Endothelial cell of umbilical vein (primary cell): ENCODE results near the gene SPIRE2. TPM values are rescaled to one million over a fixed set of nuclear protein-coding genes. Genes with fewer than 3 reads are reported as not detected.

Source experiments
- BruUV-seq: library from RNA; stranded (reverse); fragments of 400-500 nt; replicated peaks from 2 replicates; lab custom pipeline; 2021; lab: Mats Ljungman, UMichigan
- CTCF ChIA-PET: fragments of 300-600, 350-600 bp; sonication (Branson Sonifier 250); formaldehyde crosslinking; loops from one replicate; lab custom pipeline; 2021; ENCODE audit warnings: antibody characterized with exemption, inconsistent platforms; lab: Charles Lee
- POLR2A ChIA-PET: fragments of 300-600, 350-600 bp; sonication (Branson Sonifier 250); formaldehyde crosslinking; loops from one replicate; lab custom pipeline; 2021; ENCODE audit warnings: antibody characterized with exemption, inconsistent platforms; lab: Charles Lee
- DNase-seq: peaks from one replicate; pipeline ENCODE4 v3.0.0-alpha.2; 2011; ENCODE audit warnings: low read depth, low spot score
- FAIRE-seq: peaks from 2 replicates; lab custom pipeline; 2011; peaks lifted over from hg19 to GRCh38; lab: Jason Lieb, UNC
- H2AFZ ChIP-seq: 2 replicates; pipeline ENCODE4 v1.6.0; 2012; ENCODE audit warnings: low read depth, low read length, control low read depth, inconsistent platforms
- H3K27ac ChIP-seq: 2 replicates; pipeline ENCODE4 v1.5.1; 2011; ENCODE audit warnings: low read depth, mild to moderate bottlenecking, control low read depth, low read length, moderate library complexity; ENCODE audit not compliant: insufficient read depth
- H3K27me3 ChIP-seq, 2 experiments: 2 replicates each; pipeline versions ENCODE4 v1.6.0 to v1.6.1; 2011; ENCODE audit warnings: low read length in 2 of 2, mixed read lengths in 1 of 2; ENCODE audit not compliant: control insufficient read depth in 2 of 2, insufficient read depth in 2 of 2
- H3K36me3 ChIP-seq, 2 experiments: 2 replicates in 1 of 2; 3 replicates in 1 of 2; pipeline ENCODE4 v1.5.1; 2011; ENCODE audit warnings: low read length in 2 of 2, mild to moderate bottlenecking in 1 of 2, moderate library complexity in 1 of 2; ENCODE audit not compliant: control insufficient read depth in 2 of 2, insufficient read depth in 2 of 2; ENCODE audit errors: extremely low read depth in 1 of 2
- H3K4me1 ChIP-seq: 3 replicates; pipeline ENCODE4 v1.5.1; 2011; ENCODE audit warnings: mild to moderate bottlenecking, low read length; ENCODE audit not compliant: control insufficient read depth, insufficient read depth; ENCODE audit errors: extremely low read depth
- H3K4me2 ChIP-seq: 2 replicates; pipeline ENCODE4 v1.6.1; 2011; ENCODE audit warnings: low read length, control low read depth, mixed read lengths; ENCODE audit not compliant: insufficient read depth
- H3K4me3 ChIP-seq, 3 experiments: fragments of 200-600 bp in 1 of 3; sonication (generic), shearing (Covaris generic) in 1 of 3; replicated peaks in 1 of 3; 2 replicates each; pipeline ENCODE4 v1.5.1; 2011 to 2016; ENCODE audit warnings: control low read depth in 3 of 3, low read length in 3 of 3, mild to moderate bottlenecking in 2 of 3, inconsistent platforms in 1 of 3, low read depth in 1 of 3, moderate library complexity in 1 of 3; ENCODE audit not compliant: insufficient read depth in 1 of 3
- H3K79me2 ChIP-seq: 2 replicates; pipeline ENCODE4 v1.6.0; 2012; ENCODE audit warnings: low read length, inconsistent platforms; ENCODE audit not compliant: control insufficient read depth, insufficient read depth
- H3K9ac ChIP-seq: replicated peaks from 2 replicates; pipeline ENCODE3; 2011; ENCODE audit warnings: low read length, control low read depth; ENCODE audit not compliant: insufficient read depth; ENCODE audit errors: extremely low read depth
- H3K9me1 ChIP-seq: replicated peaks from 3 replicates; pipeline ENCODE4 v1.6.0; 2011; ENCODE audit warnings: mild to moderate bottlenecking, low read length; ENCODE audit not compliant: control insufficient read depth, insufficient read depth; ENCODE audit errors: extremely low read depth
- H3K9me3 ChIP-seq: replicated peaks from 2 replicates; pipeline ENCODE4 v1.5.1; 2012; ENCODE audit warnings: low read length, inconsistent platforms; ENCODE audit not compliant: control insufficient read depth, insufficient read depth
- H4K20me1 ChIP-seq: replicated peaks from 2 replicates; pipeline ENCODE3; 2011; ENCODE audit warnings: mild to moderate bottlenecking, low read length; ENCODE audit not compliant: control insufficient read depth, insufficient read depth; ENCODE audit errors: extremely low read depth
- CTCF ChIP-seq, 2 donors: IDR thresholded peaks; 1 replicate in 1 of 2; 2 replicates in 1 of 2; pipeline ENCODE4 v1.5.1; 2011; ENCODE audit warnings: low read length in 2 of 2, mild to moderate bottlenecking in 2 of 2, moderate library complexity in 2 of 2, control low read depth in 1 of 2, inconsistent platforms in 1 of 2, low read depth in 1 of 2; ENCODE audit not compliant: insufficient read depth in 1 of 2; ENCODE audit errors: extremely low read depth in 1 of 2
- EZH2 ChIP-seq: IDR thresholded peaks from 2 replicates; pipeline ENCODE4 v1.6.1; 2012; ENCODE audit warnings: borderline replicate concordance, low read depth, mild to moderate bottlenecking, moderate library complexity, low read length, inconsistent platforms; ENCODE audit not compliant: severe bottlenecking
- FOS ChIP-seq: IDR thresholded peaks from 2 replicates; pipeline ENCODE4 v1.6.1; 2011; ENCODE audit warnings: mild to moderate bottlenecking, low read length, moderate library complexity, borderline replicate concordance; ENCODE audit not compliant: insufficient read depth
- JUN ChIP-seq: IDR thresholded peaks from 2 replicates; pipeline ENCODE4 v1.6.1; 2011; ENCODE audit warnings: borderline replicate concordance, low read depth; ENCODE audit not compliant: insufficient read length, insufficient read depth
- POLR2A ChIP-seq: IDR thresholded peaks from 2 replicates; pipeline ENCODE4 v1.6.1; 2012; ENCODE audit warnings: low read depth, mild to moderate bottlenecking, control low read depth, low read length
- dilution Hi-C: fragments of 300-500 bp; cut with MboI; formaldehyde crosslinking; loops from one replicate; pipeline ENCODE4 v1.15.0; 2019; ENCODE audit warnings: low sequenced_read_pairs; ENCODE audit not compliant: extremely low pct_ligation_motif_present
- intact Hi-C: fragments of 100-400 bp; cut with micrococcal nuclease; formaldehyde crosslinking; loops from one replicate; pipeline ENCODE4 v1.10.0; 2022
- polyA plus RNA-seq, 4 experiments: library from polyadenylated mRNA; depleted of rRNA in 3 of 4; stranded (reverse) in 3 of 4; unstranded in 1 of 4; fragments of >200 nt; gene quantifications; 2 replicates each; pipeline versions ENCODE4 v1.2.1 to v1.2.3, GENCODE V29; 2011 to 2012; ENCODE audit warnings: missing spikeins in 1 of 4
- total RNA-seq: library from RNA; stranded (reverse); gene quantifications from 2 replicates; pipeline ENCODE4 v1.2.3, GENCODE V29; 2021

Gene SPIRE2
- total and polyA plus RNA-seq, 2 donors (not counting 3 experiments of a cell fraction or from before 2014, with no cell fraction given) = 1.2 to 3.1 TPM

- FAIRE-seq (no peak), DNase-seq (no peak)
- intact Hi-C loops (no loop called here), dilution Hi-C loops (no loop called here)
- no peaks in the 10 kb centered on the region for H4K20me1 ChIP-seq
- BruUV-seq = no TSS peak
- peaks cover 0 to 2% of the 10 kb centered on the region in 2 experiments for H3K36me3 ChIP-seq
- H3K27me3 ChIP-seq = no peaks in the 10 kb centered on the region
- TF ChIP-seq CTCF (IDR thresholded peaks at IDR 0.05; ENCODE audit: extremely low read depth in 1 of 2, insufficient read depth in 1 of 2, low read depth in 1 of 2, low read length in 2 of 2) = no peak
- TF ChIP-seq JUN = no peak
- H3K9ac ChIP-seq = no peak overlapping the region
- CTCF ChIA-PET = interaction anchor here (0.9 kb wide), 2 partner anchors 73 to 79 kb away, joined by 3 to 5 read pairs; no protein-coding TSS in a partner anchor
- no peaks in the 10 kb centered on the region for H3K4me1 ChIP-seq
- H2AFZ ChIP-seq = no peak overlapping the region
- H3K9me1 ChIP-seq = no peaks in the 10 kb centered on the region
- no peaks in the 10 kb centered on the region for H3K9me3 ChIP-seq
- no peak overlapping the region for H3K27ac ChIP-seq
- no peak overlapping the region for H3K4me3 ChIP-seq
- POLR2A ChIA-PET = no interaction called here
- H3K4me2 ChIP-seq = no peak overlapping the region
- H3K79me2 ChIP-seq = no peaks in the 10 kb centered on the region
These were observed 42.6 kb upstream of the SPIRE2 start for GRCh38 chr16:89785523-89786155.

- TF ChIP-seq EZH2 (no peak), FOS (no peak), POLR2A (no peak)
- FAIRE-seq = no peak
- dilution Hi-C loops = no loop called here
These were observed 41.6 kb upstream of the SPIRE2 start for GRCh38 chr16:89786474-89787364.

More at GRCh38 chr16:89786474-89787364, 41.6 kb upstream of the SPIRE2 start:
- no peak overlapping the region for H3K4me2 ChIP-seq
- ChIA-PET POLR2A (no interaction called here), CTCF (no interaction called here)
- no peaks in the 10 kb centered on the region for H3K9me3 ChIP-seq
- H3K4me3 ChIP-seq = no peak overlapping the region
- peaks cover 0 to 6% of the 10 kb centered on the region in 2 experiments for H3K36me3 ChIP-seq
- no peaks in the 10 kb centered on the region for H3K27me3 ChIP-seq
- no peak overlapping the region for H2AFZ ChIP-seq
- BruUV-seq = no TSS peak
- no peaks in the 10 kb centered on the region for H4K20me1 ChIP-seq
- no peaks in the 10 kb centered on the region for H3K9me1 ChIP-seq
- DNase-seq = no peak
- no peak overlapping the region for H3K9ac ChIP-seq
- no peaks in the 10 kb centered on the region for H3K79me2 ChIP-seq
- intact Hi-C loops = no loop called here
- H3K27ac ChIP-seq = no peak overlapping the region
- H3K4me1 ChIP-seq = no peaks in the 10 kb centered on the region
